Measurements from ENCODE around the gene DGKQ.

DGKQ gene

GRCh38 chr4:995311-996026, 22.1 kb upstream of the DGKQ start:
- in situ Hi-C loops (cut with MboI; ENCODE audit: low sequenced_read_pairs), result no loop called here

GRCh38 chr4:993111-994029, 20.0 kb upstream of the DGKQ start, which contains the start of gene SLC26A1:
SLC26A1 (minus strand) TSS chr4:993404; CDS start chr4:991703, 1,701 bp downstream.
- in situ Hi-C loops (cut with MboI; ENCODE audit: low sequenced_read_pairs), result no loop called here

- in situ Hi-C loops (cut with MboI; ENCODE audit: low sequenced_read_pairs), result no loop called here
Observed at GRCh38 chr4:992297-993110, 19.1 kb upstream of the DGKQ start.

GRCh38 chr4:991451-992296, 18.3 kb upstream of the DGKQ start:
- in situ Hi-C loops (cut with MboI; ENCODE audit: low sequenced_read_pairs), result no loop called here

GRCh38 chr4:990746-991367, 17.5 kb upstream of the DGKQ start:
- in situ Hi-C loops (cut with MboI; ENCODE audit: low sequenced_read_pairs), result no loop called here

- in situ Hi-C loops (cut with MboI; ENCODE audit: low sequenced_read_pairs), result no loop called here
Observed at GRCh38 chr4:989722-990471, 16.5 kb upstream of the DGKQ start.

GRCh38 chr4:988726-989721, 15.7 kb upstream of the DGKQ start:
- in situ Hi-C loops (cut with MboI; ENCODE audit: low sequenced_read_pairs), result no loop called here

- in situ Hi-C loops (cut with MboI; ENCODE audit: low sequenced_read_pairs), result no loop called here
Observed at GRCh38 chr4:987624-988513, 14.5 kb upstream of the DGKQ start.

- in situ Hi-C loops (cut with MboI; ENCODE audit: low sequenced_read_pairs), result no loop called here
Observed at GRCh38 chr4:986879-987623, 13.7 kb upstream of the DGKQ start, which contains the start of gene IDUA. IDUA (plus strand) TSS chr4:987044; CDS start chr4:987085, 41 bp downstream.

GRCh38 chr4:986428-986878, 13.1 kb upstream of the DGKQ start:
- in situ Hi-C loops (cut with MboI; ENCODE audit: low sequenced_read_pairs), result no loop called here

GRCh38 chr4:985123-985830, 11.9 kb upstream of the DGKQ start:
- in situ Hi-C loops (cut with MboI; ENCODE audit: low sequenced_read_pairs), result no loop called here

GRCh38 chr4:984336-985054, 11.1 kb upstream of the DGKQ start:
- in situ Hi-C loops (cut with MboI; ENCODE audit: low sequenced_read_pairs), result no loop called here

GRCh38 chr4:982814-983213, 9.4 kb upstream of the DGKQ start:
- in situ Hi-C loops (cut with MboI; ENCODE audit: low sequenced_read_pairs), result no loop called here

- in situ Hi-C loops (cut with MboI; ENCODE audit: low sequenced_read_pairs), result no loop called here
Observed at GRCh38 chr4:982291-982690, 8.9 kb upstream of the DGKQ start.

Data from HL-60/S4 treated with retinoic acid at 250 ng/mL for 4 days and 3 days (cell line).